SKM-1 (cell line): ENCODE measurements around the gene PIP4K2A.

Source experiments
- DNase-seq: peaks from one replicate; lab custom pipeline; 2025; ENCODE audit not compliant: unreplicated experiment; lab: John Stamatoyannopoulos, UW

The PIP4K2A gene

DNA sequence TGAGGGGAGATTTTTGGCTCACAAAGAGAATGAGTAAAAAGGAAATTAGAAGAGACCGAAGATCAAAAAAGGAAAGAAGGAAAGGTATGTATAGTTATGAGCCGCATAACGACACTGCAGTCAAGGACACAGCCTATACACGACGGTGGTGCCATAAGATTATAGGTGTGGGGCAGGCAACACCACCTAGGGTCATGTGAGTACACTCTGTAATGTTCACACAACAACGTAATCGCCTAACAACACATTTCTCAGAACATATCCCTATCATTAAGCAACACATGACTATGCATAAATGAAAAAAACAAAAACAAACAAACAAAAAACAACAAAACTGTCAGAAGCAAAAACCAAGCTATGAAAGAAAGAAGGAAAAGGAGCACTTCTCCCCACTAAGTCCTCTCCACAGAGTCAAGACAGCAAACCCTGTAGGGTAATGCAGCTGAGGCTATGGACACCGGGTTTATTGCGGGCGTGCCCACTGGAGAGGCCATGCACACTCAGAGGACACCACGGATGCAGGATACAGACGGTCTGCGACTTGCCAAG is 45.1 kb downstream of the PIP4K2A start:
- no peak for DNase-seq

DNA sequence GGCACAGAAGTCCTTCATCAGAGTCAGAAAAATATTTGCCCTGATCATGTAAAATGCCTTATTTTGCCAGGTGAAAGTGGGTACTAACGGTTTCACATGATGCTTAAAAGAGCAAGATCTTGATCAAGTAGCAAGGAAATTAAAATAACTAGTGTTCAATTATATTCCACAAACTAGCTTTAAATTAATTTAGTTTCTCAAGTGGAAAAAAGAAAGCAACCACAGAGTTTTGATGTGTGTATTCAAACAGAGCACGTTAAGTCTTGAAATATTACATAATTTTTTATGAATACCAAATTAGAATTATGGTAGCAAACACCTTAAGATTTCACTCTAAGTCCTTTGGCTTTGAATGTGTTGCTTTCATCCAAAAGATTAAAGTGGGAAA is 47.3 kb downstream of the PIP4K2A start:
- no peak for DNase-seq

DNA sequence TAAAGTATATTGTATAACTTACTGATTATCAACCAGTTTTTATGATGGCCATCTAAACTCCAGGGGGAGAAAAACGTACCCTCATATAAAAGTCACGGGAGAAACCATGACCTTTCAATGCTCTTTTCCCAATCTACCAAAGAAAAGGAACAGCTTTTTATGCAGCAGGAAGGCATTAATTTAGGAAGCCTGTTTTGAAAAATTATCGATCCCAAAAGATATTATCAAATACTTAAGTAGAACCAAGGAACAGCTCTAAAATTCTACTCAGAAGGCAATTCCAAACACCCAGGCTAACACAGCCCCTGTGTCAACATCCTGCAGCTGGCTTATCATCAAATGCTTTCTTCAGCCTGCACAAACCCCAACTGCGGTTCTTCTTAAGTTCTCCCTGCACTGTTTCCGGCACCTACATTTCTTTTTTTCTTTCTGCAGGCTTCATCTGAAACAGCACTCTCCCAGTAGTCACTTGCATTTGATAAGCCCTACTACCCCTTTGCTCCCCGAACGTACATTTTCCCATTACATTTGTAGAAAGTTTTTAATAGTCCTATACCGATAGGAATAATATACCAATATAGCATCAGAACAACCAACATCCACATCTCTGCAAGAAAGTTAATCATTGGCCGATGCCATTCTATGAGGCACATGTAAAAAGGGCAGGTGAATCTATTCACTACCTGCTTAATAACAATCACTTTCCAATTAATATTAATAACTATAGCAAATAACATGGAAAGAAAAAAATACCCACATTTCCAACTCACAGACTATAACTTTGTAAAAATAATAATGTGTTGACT is 47.9 kb downstream of the PIP4K2A start:
- DNase-seq = no peak

DNA sequence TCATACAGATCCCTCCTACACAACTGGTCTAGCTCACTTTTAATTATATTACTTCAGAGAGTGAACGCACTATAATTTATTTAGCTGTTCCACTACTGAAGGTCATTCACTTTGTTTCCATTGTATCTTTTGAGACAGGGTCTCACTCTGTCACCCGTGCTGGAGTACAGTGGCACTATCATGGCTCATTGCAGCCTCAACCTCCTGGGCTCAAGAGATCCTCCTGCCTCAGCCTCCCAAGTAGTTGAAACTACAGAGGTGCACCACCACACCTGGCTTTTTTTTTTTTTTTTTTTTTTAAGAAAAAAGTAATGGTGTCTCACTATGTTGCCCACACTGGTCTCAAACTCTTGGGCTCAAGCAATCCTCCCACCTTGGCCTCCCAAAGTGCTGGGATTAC is 49.0 kb downstream of the PIP4K2A start:
- no peak for DNase-seq

DNA sequence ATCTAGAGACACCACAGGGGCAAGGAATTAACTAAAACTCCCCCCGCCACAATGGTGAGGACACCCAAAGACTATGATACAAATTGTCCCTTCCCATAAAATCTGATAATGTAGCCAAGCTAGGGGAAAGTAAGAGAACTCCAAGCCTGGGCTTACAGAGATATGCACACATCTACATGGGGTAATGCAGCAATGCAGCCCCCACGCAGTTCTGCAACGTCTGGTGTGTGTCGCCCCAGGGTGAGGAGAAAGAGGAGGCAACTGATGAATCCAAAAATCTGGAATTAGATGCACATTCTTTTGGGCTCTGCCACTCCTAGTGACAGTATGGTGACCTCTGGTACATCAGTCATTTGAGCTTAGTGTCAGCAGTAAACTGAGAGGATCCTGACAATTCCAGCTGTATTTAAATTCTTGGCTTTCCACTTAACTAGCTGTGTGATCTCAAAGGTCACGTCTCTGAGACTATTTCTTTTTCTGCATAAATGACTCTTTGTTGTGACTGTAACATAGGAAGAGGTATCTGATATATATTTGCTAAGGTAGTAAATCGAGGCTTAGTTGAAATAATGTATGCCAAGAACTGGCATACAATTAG is 51.5 kb downstream of the PIP4K2A start:
- no peak for DNase-seq

DNA sequence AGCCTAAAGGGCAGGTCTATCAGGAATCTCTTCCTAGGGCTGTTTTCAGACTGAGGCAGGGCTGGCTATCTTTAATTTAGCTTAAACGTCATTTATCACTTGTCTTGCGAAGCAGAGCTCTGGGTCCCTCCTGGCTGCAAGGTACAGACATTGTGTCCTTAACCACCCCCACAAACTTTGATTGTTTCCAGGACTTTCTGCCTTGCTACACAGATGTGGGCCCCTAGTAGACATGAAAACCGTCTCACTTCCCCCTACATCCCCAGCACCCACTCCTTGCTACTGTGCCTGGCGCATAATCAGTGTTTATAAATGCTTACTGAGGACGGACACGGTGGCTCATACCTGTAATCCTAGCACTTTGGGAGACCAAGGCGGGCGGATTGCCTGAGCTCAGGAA is 54.5 kb downstream of the PIP4K2A start:
- DNase-seq = no peak

DNA sequence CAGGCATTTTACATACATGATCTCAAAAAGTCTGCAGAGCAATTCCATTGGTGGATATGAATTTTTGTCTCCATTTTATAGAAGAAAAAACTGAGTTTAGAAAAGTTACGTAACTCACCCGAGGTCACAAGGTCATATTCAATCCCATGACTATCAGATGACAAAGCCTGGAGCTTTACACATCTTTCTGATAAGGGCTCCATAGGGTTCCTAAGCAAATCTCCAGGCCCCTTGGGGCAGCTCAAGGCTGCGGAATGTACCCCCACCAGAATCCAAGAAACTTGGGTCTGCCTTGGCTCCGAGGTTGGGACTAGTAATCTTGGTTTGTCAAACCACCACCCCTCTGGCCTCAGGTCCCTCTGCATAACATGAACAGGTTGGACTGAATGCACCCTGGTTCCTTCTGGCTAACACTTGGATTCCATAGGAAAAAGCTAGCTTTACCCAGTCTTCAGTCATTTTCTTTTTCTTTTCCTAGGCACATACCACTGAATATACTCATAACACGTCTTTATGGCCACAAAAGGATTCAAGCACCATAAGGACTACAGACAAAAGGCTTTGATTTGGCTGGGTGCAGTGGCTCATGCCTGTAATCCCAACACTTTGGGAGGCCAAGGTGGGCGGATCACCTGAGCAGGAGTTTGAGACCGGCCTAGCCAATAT is 55.5 kb downstream of the PIP4K2A start:
- DNase-seq = no peak

DNA sequence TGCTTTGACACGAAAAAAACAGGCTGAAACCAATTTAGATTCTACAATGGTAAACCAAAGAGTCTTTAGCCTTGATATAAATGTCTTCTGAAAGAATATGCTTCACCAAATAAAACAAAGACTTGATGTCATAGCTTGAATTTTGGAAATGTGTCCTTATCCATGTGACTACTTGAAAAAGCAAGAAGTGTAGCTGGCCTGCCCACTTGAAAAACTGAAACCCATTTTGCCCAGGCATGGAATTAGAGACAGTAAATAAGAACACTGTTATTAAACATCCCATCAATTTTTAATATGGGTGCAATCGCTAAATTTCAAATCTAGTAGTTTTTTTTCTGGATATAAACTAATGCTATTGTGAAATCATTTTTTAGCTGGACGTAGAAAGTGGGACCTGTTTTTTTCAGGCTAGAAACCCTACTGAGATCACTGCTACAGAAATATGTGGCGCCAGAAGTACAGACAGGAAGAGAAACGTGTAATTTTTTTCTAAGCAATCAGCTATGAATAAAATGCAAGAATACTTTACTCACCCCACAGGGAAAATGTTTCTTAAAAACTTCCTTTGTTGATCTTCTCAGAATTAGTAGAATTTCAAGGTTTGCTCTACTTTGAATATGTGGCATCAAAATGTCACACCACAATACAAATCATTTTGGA is 56.7 kb downstream of the PIP4K2A start:
- no peak for DNase-seq

DNA sequence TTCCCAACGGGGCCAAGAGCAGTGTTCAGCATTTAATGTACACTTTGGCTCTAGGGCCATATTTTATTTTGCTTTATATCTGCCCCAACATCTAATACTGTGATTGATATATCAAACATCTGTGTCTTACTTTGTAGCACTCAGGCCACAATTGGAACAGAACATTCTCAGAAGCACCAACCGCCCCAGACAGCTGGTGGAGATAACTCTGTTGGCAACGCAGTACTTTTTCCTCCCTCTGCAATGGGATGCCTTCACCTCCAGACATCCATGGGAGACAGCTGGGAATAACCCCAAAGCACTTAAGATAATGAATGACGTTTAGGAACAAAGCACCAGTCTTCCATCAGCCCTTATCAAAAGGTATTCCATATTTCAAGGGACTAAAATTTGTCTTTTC is 57.4 kb downstream of the PIP4K2A start:
- DNase-seq = no peak

DNA sequence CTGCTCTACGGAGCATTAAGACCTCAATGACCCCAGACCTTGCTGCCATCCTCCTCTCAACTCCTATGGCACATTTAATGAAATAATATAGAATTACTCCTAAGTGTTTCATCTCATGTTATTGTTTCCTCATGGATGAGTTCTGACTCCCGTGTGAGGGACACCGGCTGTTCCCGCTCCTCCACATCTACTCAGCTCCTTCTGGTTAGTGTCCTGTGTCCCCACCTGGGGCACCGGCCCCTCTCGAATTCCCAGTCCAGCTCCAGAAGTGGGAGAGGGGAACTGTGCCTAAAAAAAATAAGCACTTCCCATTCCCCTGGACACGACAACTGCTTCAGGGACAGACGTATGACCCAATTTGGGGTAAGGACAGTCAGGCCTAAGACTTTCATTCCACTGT is 58.3 kb downstream of the PIP4K2A start:
- DNase-seq = no peak

DNA sequence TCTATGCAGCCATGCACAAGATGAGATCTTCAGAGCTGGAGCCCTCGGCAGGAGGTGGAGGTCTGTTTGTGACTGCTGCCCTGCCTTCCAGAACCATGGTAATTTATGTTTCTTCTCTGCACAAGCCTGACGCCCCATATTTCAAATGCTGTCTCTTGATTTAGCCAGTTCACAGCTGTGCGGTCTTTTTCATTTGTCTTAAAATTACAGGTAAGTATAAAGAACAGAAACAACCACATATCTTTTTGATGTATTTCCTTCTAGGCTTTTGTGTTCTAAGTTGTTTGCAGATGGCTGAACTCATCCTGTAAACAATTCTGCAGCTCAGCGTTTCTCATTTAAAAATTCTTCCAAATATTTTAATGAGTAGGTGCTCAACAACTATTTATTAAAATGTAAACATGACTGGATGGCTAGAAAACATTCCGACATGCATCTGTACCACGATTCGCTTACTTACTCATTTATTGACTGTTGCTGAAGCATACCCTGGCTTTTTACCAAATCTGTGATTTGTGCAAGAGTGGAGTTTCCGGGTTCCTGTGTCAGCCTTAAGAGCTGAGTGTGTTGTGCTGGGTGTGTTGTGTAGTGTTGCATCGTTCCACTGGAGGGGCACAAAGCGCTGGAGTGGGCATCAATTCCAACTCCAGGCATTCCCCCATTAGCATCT is 58.9 kb downstream of the PIP4K2A start:
- DNase-seq = no peak

DNA sequence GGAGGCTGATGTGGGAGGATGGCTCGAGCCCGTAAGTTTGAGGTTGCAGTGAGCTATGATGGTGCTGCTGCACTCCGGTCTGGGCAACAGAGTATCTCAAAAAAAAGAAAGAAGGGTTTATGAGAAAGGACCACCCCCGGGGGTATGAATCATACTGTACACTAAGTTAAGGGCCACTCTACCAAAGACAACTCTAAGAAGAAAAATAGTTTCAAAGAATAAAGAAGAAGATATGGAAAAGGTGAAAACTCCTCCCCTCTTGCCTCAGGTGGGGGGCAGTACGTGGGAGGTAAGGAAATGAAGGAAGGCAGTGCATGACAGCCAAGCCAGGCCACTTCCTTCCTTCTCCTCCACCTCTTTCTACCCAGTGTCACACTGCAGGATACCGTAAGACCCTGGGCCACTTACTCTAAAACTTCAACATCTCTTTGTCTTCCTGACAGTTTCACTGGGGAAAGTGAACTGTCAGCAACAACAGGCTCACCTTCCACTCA is 61.3 kb downstream of the PIP4K2A start:
- DNase-seq = no peak

DNA sequence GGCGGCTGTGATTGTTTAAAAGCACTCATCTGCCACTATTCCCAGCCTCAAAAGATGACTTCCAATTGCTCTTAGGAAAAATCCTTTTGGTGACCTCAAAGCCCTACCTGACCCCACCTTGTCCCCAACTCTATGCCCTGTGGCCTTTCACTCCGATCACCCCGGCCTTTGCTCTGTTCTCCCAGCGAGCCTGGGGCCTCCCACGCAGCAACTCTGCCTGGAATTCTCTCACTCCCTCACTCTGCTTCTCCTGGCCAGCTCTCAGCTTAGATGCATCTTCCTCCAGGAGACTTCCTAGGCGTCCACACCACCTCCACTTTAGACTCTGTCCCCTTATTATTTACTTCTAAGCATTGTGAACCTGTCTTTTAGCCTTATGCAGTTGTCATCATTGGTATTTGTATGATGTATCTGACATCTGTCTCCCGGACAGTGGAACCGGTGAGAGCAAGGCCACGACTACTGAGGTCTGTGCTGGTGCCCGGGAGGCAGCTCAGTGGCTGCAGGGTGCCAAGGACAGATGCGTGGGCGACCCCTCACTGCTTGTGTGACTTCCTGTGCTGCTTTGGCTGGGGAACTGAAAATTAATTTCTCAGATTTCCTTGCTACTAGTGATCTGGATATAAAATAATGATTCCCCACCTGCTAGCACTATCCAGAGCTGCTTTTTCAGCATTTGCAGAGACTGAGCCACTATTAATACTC is 63.0 kb downstream of the PIP4K2A start:
- no peak for DNase-seq

DNA sequence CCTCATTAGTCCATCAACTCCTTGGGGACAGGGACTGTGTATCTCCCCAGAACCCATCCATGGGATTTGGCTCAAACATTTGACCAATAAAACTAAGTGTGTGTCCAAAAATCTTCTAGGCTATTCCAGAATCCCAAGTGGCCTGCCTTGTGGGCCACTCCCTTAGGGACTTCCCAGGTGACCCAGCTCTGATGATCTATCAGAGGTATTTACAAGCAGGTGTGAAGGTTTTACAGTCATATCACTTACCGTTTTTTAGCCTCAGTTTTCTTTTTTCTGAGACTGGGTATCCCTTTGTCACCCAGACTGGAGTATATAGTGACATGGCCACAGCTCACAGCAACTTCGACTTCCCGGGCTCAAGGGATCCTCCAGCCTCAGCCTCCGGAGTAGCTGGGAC is 64.4 kb downstream of the PIP4K2A start:
- DNase-seq = no peak

DNA sequence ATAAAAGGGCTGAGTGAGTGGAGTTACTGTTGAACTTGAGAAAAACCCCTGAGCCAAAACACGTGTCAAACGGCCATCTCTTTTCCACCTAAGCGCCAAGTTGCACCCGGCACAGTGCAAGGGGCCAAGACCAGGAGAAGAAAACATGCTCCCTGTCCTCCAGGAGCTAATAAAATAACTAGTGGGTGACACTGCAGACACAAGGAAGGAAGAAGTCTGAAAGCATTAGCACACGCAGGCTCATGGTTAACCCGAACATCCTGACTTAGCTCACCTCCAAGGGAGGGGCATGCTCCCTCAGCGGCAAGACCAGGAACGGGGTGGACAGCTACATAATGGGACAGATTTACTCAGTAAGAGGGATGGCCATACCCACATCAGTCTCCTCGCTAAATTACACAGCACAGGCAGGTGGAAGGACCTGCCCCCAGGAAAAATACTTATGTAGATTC is 65.0 kb downstream of the PIP4K2A start:
- DNase-seq = no peak

DNA sequence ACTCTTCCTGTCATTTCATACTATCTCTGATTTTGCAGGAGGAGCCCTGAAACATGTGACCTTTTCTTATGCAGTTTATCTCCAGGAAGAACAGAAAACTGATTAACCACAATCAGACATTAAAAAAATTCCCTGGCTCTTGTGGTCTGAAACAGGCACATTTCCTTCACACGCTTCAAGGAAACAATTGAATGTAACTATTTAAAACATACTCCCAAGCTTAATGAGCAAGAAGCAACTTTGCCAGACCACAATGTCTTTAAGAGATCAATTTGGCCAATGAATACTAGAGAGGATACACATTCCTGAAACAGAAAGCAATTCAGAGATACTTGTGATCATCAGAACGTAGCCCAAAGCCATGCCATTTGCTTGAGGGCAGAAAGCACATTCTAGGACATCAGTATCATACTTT is 65.8 kb downstream of the PIP4K2A start:
- DNase-seq = no peak

DNA sequence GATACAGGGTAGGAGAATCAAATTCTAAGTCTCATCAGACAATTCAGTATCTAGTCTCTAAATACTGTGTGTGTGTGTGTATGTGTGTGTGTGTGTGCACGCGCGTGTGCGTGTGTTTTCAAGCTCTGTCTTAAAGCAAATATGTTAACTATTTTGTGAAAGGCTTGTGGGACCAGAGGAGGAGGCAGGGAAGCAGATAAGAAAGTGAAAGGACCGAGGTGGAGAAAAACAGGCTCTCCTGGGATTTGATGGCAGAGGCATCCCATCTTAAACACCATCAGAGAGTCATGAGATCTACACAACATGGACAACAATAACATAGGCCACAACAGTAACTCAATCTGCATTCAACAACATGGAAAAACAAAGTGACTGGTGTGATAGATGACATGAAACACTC is 67.1 kb downstream of the PIP4K2A start:
- DNase-seq = no peak

DNA sequence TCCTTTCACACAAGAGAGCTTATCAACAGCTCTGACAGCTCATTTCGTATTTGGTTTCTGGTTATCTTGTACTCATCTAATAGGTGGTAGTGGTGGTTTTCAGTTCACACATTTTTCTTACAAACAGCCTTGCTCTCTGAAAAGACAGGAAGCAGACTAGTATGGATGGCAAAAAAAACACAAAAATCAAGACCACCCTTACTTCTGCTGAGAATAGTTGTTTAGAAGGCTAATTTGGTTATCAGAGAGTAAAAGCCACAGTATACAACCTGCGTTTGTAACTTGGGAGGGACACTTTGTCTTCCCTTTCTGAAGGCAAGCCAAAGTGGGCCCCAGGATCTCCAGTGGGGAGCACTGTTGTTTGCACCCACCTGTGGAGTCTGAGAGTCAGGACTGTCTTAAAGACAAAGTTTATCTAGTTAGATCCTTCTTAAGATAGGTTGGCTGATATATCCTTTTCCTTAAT is 68.0 kb downstream of the PIP4K2A start:
- DNase-seq = no peak

DNA sequence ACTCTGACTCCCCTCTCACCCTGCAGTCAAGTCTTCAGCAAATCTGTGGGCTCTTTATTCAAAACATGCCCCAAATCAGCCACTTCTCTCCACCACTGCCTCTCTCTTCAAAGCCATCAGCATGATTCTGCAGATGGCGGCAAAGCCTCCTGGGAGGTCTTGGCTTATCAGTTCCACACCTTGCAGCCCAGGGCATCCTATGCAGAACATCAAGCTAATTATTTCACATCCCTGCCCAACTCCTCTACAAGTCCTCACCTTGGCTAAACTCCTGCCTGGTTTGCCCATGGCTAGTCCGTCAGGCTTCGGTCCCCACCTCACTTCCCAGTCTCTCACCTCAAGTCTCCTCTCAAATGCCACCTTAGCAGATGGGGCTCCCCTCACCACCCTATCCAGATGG is 70.2 kb downstream of the PIP4K2A start:
- DNase-seq = no peak

DNA sequence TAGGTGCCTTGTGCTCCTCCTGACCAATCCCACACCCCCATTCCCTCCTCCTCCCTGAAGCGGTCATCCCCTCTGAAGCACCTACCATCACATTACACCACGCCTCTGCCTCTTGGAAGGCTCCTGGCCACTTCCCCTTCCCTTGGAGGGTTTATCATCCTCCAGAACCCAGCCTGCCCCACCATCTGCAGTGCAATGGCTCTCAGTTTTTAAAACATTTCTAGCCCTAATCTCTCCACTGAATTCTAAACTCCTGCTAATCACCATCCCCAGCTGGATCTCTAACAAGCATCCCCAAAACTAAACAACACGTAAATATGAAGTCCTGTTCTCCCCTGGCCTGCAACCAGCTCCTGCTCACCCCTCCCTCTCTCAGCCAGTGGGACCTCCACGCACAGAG is 70.6 kb downstream of the PIP4K2A start:
- no peak for DNase-seq
